Measurements from ENCODE around the gene LANCL1.

DNA sequence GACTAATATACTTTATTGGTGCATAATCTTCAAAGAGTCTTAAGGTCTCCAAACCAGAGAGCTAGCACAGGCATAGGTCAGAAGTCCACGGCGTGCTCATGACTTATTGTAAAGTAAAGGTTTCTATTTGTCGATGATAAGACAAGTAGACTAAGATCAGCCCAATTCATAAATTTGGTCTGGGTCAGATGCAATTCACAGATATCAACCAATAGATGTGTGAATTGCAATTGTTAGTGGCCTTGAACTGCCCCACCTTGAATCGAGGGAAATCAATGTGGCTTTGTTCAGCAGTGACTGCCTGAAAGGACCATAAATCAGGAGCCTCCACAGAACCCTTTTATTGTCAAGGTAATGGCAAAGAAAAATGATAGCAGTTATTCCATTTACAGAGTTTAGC lies 40.7 kb upstream of the LANCL1 start:
- TF ChIP-seq, protein P1, sequence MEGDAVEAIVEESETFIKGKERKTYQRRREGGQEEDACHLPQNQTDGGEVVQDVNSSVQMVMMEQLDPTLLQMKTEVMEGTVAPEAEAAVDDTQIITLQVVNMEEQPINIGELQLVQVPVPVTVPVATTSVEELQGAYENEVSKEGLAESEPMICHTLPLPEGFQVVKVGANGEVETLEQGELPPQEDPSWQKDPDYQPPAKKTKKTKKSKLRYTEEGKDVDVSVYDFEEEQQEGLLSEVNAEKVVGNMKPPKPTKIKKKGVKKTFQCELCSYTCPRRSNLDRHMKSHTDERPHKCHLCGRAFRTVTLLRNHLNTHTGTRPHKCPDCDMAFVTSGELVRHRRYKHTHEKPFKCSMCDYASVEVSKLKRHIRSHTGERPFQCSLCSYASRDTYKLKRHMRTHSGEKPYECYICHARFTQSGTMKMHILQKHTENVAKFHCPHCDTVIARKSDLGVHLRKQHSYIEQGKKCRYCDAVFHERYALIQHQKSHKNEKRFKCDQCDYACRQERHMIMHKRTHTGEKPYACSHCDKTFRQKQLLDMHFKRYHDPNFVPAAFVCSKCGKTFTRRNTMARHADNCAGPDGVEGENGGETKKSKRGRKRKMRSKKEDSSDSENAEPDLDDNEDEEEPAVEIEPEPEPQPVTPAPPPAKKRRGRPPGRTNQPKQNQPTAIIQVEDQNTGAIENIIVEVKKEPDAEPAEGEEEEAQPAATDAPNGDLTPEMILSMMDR (IDR thresholded peaks at IDR 0.05) = no peak
- TF ChIP-seq POLR2A (IDR thresholded peaks at IDR 0.05) = no peak
